Measurements from ENCODE around the gene TM9SF1.
"Not testable (repeated sequence)": the region's sequence is repeated elsewhere in the genome, so short reads cannot be mapped to it uniquely, and the experiment has no call there.

TM9SF1 gene

DNA sequence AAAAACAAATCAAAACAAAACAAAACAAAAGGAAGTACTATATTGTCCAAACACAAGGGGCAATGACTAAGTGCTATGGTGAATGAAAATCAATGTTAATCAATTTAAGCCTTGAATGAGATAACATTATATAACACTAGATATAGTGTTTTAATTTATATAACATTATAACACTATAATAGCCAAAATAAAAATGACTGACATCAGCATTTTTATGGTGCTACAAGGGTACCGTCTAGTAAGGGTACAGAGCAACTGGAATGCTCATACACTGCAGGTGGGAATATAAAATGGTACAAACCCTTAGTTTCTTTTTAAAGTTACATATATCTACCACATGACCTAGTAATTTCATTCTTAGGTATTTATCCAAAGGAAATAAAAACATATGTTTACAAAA, 31.2 kb upstream of the TM9SF1 start:
- no peak for DNase-seq (ENCODE audit: low read depth, low spot score)

DNA sequence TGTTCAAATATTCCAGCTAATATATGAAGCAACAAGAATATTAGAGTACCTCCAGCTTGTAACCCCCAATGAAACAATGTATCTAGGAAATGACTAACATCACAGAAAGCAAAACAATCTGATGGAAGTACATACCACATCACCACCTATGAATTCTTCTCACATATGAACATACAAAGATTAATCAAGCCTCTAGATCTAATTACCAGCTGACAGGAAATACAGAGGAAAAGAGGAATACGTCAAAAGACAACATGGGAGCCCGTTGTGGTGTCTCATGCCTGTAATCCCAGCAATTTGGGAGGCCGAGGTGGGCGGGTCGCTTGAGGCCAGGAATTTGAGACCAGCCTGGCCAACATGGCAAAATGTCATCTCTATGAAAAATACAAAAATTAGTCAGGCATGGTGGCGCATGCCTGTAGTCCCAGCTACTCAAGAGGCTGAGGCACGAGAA, 29.4 kb upstream of the TM9SF1 start:
- DNase-seq (ENCODE audit: low read depth, low spot score) = peak; percentile 64

GRCh38 chr14:24222987-24223386, 27.7 kb upstream of the TM9SF1 start:
- not testable (repeated sequence) for DNase-seq (ENCODE audit: low read depth, low spot score)

GRCh38 chr14:24219521-24219920, 24.3 kb upstream of the TM9SF1 start:
- DNase-seq (ENCODE audit: low read depth, low spot score) = no peak

DNA sequence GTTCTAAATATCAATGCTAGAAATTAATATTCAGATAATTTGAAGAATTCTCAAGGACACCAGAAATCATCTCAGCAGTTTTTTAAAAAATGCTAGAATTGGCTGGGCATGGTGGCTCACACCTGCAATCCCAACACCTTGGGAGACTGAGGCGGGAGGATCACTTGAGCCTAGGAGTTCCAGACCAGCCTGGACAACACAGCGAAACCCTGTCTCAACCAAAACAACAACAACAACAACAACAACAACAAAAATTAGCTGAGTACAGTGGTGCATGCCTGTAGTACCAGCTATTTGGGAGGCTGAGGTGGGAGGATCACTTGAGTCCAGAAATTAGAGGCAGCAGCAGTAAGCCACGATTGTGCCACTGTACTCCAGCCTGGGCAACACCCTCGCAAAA, 23.8 kb upstream of the TM9SF1 start:
- DNase-seq (ENCODE audit: low read depth, low spot score) = no peak

DNA sequence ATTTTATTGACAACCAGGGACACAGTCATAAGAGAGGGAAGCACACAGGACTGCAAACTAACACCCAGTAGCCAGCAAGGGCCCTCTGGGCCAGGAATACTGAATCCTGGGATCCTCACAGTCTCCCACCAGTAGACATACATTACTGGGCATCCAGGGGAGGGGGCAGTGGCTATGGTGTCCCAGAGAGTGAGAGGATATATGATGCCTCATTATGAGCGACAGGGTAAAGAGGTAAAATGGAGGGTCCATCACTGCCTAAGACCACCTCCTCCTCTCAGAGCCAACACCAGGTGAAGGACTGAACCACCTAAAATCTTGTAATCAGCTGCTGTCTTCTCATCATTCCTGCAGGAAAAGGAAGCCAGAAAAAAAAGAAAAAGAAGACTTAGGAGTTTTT, 21.6 kb upstream of the TM9SF1 start:
- not testable (repeated sequence) for DNase-seq (ENCODE audit: low read depth, low spot score)

GRCh38 chr14:24216345-24216699, 21.1 kb upstream of the TM9SF1 start:
- no peak for DNase-seq (ENCODE audit: low read depth, low spot score)

DNA sequence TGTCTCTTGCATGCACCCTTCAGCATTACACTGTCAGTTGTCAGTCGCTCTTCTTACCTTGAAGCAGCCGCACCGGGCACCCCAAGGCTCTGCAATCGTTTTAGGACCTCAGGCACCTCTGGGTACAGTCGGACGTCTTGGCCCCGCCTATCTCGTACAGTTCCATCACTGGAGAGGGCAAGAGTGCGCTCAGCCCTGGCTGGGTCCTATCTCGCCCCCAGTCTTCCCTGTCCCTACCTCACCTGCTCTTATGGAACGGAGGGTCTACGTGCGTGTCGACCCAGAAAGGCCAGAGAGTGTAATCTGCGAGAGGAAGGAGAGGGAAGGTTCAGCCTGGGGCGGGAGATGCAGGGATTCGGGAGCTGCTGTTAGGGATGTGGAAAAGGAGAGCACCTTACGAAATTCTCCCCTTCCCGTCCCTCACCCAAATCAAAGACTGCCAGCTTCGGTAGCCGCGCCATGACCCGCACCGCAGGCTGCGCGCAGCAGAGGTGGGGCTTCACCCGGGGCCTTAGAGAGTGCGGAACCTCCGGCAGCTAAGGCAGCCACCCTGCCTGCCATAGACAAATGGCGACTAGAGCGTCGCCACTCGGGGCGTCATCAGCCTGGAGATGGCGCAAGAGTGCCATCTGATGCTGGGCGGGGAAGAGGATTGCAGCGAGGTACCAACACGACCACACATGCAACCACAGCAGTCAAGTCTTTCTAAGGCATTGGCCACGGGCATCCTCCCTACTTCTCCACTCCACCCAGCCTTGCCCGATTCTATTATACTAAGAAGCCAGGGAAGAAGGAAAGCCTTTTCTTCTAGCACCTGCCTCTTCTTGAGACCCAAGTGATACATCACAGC, 20.5 kb upstream of the TM9SF1 start, which contains the start of gene MDP1:
Gene MDP1, minus strand, starts transcription at position 572 of the 850 bp plus-strand sequence. Its CDS starts 111 bp downstream, at position 461.
- DNase-seq (ENCODE audit: low read depth, low spot score) = peak; percentile 95

- no peak for DNase-seq (ENCODE audit: low read depth, low spot score)
Measured at GRCh38 chr14:24213866-24214662, 18.8 kb upstream of the TM9SF1 start.

GRCh38 chr14:24212924-24213865, 18.0 kb upstream of the TM9SF1 start, which contains the start of gene CHMP4A:
TSS of gene CHMP4A (minus strand) at chr14:24213488. CDS start at chr14:24213439, 49 bp downstream.
- DNase-seq (ENCODE audit: low read depth, low spot score) = peak; percentile 99

DNA sequence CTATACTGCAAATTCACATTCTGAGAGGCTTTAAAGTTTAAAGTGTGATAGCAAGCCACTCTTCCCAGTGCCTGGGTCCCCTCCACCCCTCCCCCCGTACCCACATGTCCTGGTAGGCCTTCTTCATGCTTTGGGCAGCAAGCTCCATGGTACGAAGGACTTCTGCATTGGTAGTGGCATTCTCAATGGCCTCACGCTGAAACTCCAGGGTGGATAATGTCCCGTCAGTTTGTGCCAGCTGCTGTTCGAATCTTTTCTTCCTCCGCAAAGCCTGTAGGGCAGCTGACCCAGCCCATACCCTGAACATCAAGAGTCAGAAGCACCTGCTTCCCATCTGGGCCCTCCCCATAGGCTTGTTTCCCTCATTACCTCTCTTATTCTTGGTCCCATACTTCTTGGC, 16.1 kb upstream of the TM9SF1 start:
- no peak for DNase-seq (ENCODE audit: low read depth, low spot score)

- DNase-seq (ENCODE audit: low read depth, low spot score) = no peak
Measured at GRCh38 chr14:24207625-24208024, 12.4 kb upstream of the TM9SF1 start.

DNA sequence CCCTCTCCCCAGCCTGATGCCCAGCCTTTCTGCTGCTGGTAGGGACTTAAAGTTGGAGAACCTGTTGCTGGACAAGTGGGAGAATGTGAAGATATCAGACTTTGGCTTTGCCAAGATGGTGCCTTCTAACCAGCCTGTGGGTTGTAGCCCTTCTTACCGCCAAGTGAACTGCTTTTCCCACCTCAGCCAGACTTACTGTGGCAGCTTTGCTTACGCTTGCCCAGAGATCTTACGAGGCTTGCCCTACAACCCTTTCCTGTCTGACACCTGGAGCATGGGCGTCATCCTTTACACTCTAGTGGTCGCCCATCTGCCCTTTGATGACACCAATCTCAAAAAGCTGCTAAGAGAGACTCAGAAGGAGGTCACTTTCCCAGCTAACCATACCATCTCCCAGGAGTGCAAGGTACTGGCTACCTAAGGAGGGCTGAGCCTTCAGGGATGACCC, 11.9 kb upstream of the TM9SF1 start:
- no peak for DNase-seq (ENCODE audit: low read depth, low spot score)

- no peak for DNase-seq (ENCODE audit: low read depth, low spot score)
Measured at GRCh38 chr14:24206260-24207103, 11.2 kb upstream of the TM9SF1 start.

DNA sequence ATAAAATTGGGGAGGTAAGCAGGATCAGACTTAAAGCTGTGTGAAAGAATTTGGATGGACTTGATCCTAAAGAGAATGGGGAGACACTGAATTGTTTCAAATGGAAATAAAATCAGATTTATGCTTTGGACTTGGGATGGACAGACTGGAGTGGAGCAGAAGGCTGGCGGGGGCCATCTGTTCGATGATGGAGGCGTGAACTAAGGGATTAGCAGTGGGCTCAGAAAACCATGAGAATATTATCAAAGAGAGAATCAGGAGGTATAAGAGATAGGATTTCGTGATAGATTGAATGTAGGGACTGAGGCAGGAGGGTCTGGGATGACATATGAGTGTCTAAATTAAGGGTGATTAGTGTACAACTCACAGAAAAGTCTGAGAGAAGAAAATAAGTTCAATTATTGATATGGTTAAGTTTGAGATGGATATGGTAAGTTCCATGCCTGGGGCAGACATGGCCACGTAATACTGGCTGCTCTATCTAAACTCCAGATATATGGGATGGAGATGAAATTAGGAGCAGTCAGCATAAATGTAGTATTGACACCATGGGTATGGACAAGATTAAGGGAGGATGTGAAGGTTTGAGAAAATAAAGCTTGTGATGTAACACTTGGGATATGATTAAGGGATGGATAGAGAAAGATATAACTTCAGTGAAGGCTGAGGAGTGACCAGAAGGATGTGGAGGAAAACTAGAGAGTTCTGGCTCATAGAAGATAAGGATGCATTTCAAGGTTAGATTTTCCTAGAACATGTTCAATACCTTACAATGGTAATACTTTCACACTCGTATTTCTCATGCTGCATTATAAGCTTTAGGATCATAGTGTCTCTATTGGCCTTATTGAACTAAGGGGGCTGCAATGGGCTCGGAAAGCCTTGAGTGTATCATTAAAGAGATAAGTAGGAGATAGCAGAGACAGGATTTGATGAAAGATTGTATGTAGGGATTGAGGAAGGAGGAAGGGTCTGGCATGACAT, 9.2 kb upstream of the TM9SF1 start:
- DNase-seq (ENCODE audit: low read depth, low spot score) = no peak

GRCh38 chr14:24203249-24203886, 8.1 kb upstream of the TM9SF1 start:
- DNase-seq (ENCODE audit: low read depth, low spot score) = not testable (repeated sequence)

GRCh38 chr14:24202538-24202937, 7.3 kb upstream of the TM9SF1 start:
- not testable (repeated sequence) for DNase-seq (ENCODE audit: low read depth, low spot score)

- no peak for DNase-seq (ENCODE audit: low read depth, low spot score)
Measured at GRCh38 chr14:24198814-24199524, 3.7 kb upstream of the TM9SF1 start.
